ENCODE data around the gene DMD.

GRCh38 chrX:31653422-31653821 is 1557.9 kb downstream of the DMD start:
- TF ChIP-seq POLR2A (IDR thresholded peaks at IDR 0.05; ENCODE audit: low read depth, low read length) (no peak), POLR2AphosphoS5 (IDR thresholded peaks at IDR 0.05; ENCODE audit: low read depth, low read length) (no peak), TAF1 (IDR thresholded peaks at IDR 0.05; ENCODE audit: borderline replicate concordance, low read depth, low read length) (no peak)
